A673 (cell line): ENCODE measurements around the gene YBX3. TPM values are rescaled to one million over a fixed set of nuclear protein-coding genes. Genes with fewer than 3 reads are reported as not detected.

Experiments used
- BruUV-seq: library from RNA; stranded (reverse); fragments of 400-500 nt; replicated peaks from 2 replicates; lab custom pipeline; 2021; lab: Mats Ljungman, UMichigan
- CTCF ChIA-PET: fragments of 300-600 bp; sonication (Branson Sonifier 250); formaldehyde crosslinking; loops from one replicate; lab custom pipeline; 2022; ENCODE audit warnings: antibody characterized with exemption; lab: Charles Lee
- POLR2A ChIA-PET: fragments of 300-600 bp; sonication (Branson Sonifier 250); formaldehyde crosslinking; loops from one replicate; lab custom pipeline; 2022; ENCODE audit warnings: antibody characterized with exemption; ENCODE audit not compliant: low non-redundant PET; lab: Charles Lee
- DNase-seq: peaks from one replicate; pipeline ENCODE4 v3.0.0-alpha.2; 2015; ENCODE audit warnings: low spot score
- H3K27ac ChIP-seq: fragments of 200-600 bp; sonication (generic); 2 replicates; pipeline ENCODE4 v1.5.1; 2016; ENCODE audit warnings: mixed run types, low read depth, mild to moderate bottlenecking, mixed read lengths, antibody characterized with exemption, low read length; ENCODE audit not compliant: poor library complexity, severe bottlenecking
- H3K27me3 ChIP-seq: fragments of 200-600 bp; sonication (generic); replicated peaks from 2 replicates; pipeline ENCODE4 v1.6.1; 2017; ENCODE audit warnings: mixed run types, low read depth, mild to moderate bottlenecking, mixed read lengths, antibody characterized with exemption, low read length; ENCODE audit not compliant: insufficient read depth, poor library complexity
- H3K36me3 ChIP-seq: fragments of 200-600 bp; sonication (generic); 2 replicates; pipeline ENCODE4 v1.6.1; 2016; ENCODE audit warnings: mixed run types, mild to moderate bottlenecking, mixed read lengths, antibody characterized with exemption, low read length; ENCODE audit not compliant: insufficient read depth, poor library complexity, severe bottlenecking
- H3K4me1 ChIP-seq: fragments of 200-600 bp; sonication (generic); 2 replicates; pipeline ENCODE4 v1.6.1; 2017; ENCODE audit warnings: mixed run types, mild to moderate bottlenecking, mixed read lengths, antibody characterized with exemption, low read length; ENCODE audit not compliant: insufficient read depth, poor library complexity, severe bottlenecking
- H3K4me3 ChIP-seq: fragments of 200-600 bp; sonication (generic); 2 replicates; pipeline ENCODE4 v1.5.1; 2016; ENCODE audit warnings: low read depth, mixed run types, mild to moderate bottlenecking, mixed read lengths, low read length; ENCODE audit not compliant: poor library complexity, severe bottlenecking
- H3K9me3 ChIP-seq: fragments of 200-600 bp; sonication (generic); 2 replicates; pipeline ENCODE4 v1.6.1; 2016; ENCODE audit warnings: mixed run types, low read depth, mild to moderate bottlenecking, mixed read lengths, antibody characterized with exemption, low read length; ENCODE audit not compliant: poor library complexity, severe bottlenecking
- EZH2 ChIP-seq: fragments of 200-600 bp; sonication (generic); IDR thresholded peaks from 2 replicates; pipeline ENCODE4 v1.6.1; 2017; ENCODE audit warnings: borderline replicate concordance, low read depth, mild to moderate bottlenecking, mixed read lengths, antibody characterized with exemption, low read length; ENCODE audit not compliant: poor library complexity, severe bottlenecking
- intact Hi-C: fragments of 100-400 bp; cut with micrococcal nuclease; formaldehyde crosslinking; loops from one replicate; pipeline ENCODE4 v1.10.0; 2022; ENCODE audit not compliant: unreplicated experiment
- total RNA-seq: library from RNA; stranded (reverse); gene quantifications from 2 replicates; pipeline ENCODE4 v1.2.3, GENCODE V29; 2021
- TF ChIP-seq, protein P1 (sequence below): fragments of 300-800, 200-600 bp; sonication (generic); conservative IDR thresholded peaks from 2 replicates; pipeline ENCODE4 v1.5.1; 2017; ENCODE audit warnings: low read depth, mild to moderate bottlenecking, antibody characterized with exemption, low read length, moderate library complexity, mixed read lengths

The YBX3 gene
- total RNA-seq, 1 experiment from 2014 or later: 288 TPM

DNA sequence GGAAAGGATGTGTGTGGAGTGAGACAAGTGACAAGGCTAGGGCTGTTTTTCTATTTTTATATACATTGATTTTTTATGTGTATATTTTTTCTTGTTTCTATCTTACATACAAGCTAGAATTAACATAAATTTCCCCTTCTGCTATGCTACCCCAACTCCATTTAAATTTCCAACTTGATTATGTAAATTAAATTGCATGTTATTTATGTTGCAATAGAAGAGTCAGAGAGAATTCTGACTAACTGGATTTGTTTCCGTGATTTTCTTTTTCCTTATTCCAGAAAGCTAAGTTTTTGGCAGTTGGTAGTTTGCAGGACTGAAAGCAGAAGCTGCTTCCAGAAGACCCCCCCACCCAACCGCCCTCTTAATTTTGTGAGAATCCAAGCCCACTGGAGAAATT lies 8.9 kb upstream of the YBX3 start:
- CTCF ChIA-PET: no interaction called here
- TF ChIP-seq, protein P1, sequence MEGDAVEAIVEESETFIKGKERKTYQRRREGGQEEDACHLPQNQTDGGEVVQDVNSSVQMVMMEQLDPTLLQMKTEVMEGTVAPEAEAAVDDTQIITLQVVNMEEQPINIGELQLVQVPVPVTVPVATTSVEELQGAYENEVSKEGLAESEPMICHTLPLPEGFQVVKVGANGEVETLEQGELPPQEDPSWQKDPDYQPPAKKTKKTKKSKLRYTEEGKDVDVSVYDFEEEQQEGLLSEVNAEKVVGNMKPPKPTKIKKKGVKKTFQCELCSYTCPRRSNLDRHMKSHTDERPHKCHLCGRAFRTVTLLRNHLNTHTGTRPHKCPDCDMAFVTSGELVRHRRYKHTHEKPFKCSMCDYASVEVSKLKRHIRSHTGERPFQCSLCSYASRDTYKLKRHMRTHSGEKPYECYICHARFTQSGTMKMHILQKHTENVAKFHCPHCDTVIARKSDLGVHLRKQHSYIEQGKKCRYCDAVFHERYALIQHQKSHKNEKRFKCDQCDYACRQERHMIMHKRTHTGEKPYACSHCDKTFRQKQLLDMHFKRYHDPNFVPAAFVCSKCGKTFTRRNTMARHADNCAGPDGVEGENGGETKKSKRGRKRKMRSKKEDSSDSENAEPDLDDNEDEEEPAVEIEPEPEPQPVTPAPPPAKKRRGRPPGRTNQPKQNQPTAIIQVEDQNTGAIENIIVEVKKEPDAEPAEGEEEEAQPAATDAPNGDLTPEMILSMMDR: no peak
- TF ChIP-seq EZH2: no peak
- DNase-seq: no peak
- no peaks in the 10 kb centered on the region for H3K9me3 ChIP-seq
- H3K27ac ChIP-seq: no peak overlapping the region
- H3K36me3 ChIP-seq: no peaks in the 10 kb centered on the region
- H3K27me3 ChIP-seq: no peaks in the 10 kb centered on the region
- H3K4me3 ChIP-seq: no peak overlapping the region
- no peaks in the 10 kb centered on the region for H3K4me1 ChIP-seq
- intact Hi-C loops: no loop called here
- POLR2A ChIA-PET: no interaction called here
- no TSS peak for BruUV-seq

- POLR2A ChIA-PET: no interaction called here
- intact Hi-C loops: no loop called here
- BruUV-seq: no TSS peak
- TF ChIP-seq, protein P1: no peak
- TF ChIP-seq EZH2: no peak
- H3K4me3 ChIP-seq: no peak overlapping the region
- no peak for DNase-seq
- H3K27ac ChIP-seq: no peak overlapping the region
- no peaks in the 10 kb centered on the region for H3K4me1 ChIP-seq
- H3K27me3 ChIP-seq: no peaks in the 10 kb centered on the region
- H3K36me3 ChIP-seq: no peaks in the 10 kb centered on the region
- CTCF ChIA-PET: interaction anchor here (0.5 kb wide), 1 partner anchor 520 kb away, joined by 3 read pairs; no protein-coding TSS in a partner anchor
- H3K9me3 ChIP-seq: no peaks in the 10 kb centered on the region
Measured at GRCh38 chr12:10730559-10730958, 7.4 kb upstream of the YBX3 start.

DNA sequence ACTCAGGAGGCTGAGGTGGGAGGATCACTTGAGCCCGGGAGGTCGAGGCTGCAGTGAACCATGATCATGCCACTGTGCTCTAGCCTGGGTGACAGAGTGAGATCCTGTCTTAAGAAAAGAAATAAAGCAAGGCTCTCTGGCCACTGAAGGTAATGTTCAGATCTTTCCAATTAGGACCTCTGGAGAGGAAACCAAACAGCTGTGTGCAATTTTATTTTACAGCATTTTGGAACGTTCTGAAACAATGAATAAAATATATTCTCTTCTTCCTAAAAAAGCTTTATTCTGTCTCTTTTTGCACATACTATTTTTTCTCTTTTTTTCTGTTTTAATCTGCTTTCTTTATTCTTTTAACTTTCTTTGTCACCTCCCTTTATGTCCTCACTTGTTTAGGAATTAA lies 5.0 kb upstream of the YBX3 start:
- Histone ChIP-seq H3K9me3 (no peaks in the 10 kb centered on the region), H3K36me3 (no peaks in the 10 kb centered on the region), H3K4me1 (peaks cover 10% of the 10 kb centered on the region), H3K27ac (no peak overlapping the region), H3K27me3 (no peaks in the 10 kb centered on the region), H3K4me3 (no peak overlapping the region)
- ChIA-PET POLR2A (no interaction called here), CTCF (no interaction called here)
- no peak for DNase-seq
- intact Hi-C loops: no loop called here
- TF ChIP-seq EZH2: no peak
- TF ChIP-seq, protein P1: no peak
- no TSS peak for BruUV-seq
